ENCODE measurements around the gene CREB3L1.

- no peak for TF ChIP-seq CTCF (conservative IDR thresholded peaks at IDR 0.05; ENCODE audit: low read depth, low read length)
- no peak for TF ChIP-seq EZH2phosphoT487 (IDR thresholded peaks at IDR 0.05; ENCODE audit: borderline replicate concordance, low read length)
Observed at GRCh38 chr11:46237248-46238077, 40.0 kb upstream of the CREB3L1 start.
